Esophagus muscularis mucosa (tissue), 3 donors: ENCODE measurements around the gene PRDM2.

ENCODE experiments used
- EP300 ChIP-seq: sonication (generic); formaldehyde crosslinking; IDR thresholded peaks from one replicate; pipeline ENCODE4 v1.6.1; 2017; ENCODE audit warnings: antibody characterized with exemption
- TF ChIP-seq, protein P1 (sequence below), 3 experiments: fragments of 200-600 bp in 2 of 3; fragments of 450-650 bp in 1 of 3; sonication (generic) in 2 of 3; IDR thresholded peaks; one replicate each; pipeline ENCODE4 v1.5.1; 2017 to 2019; ENCODE audit warnings: antibody characterized with exemption in 3 of 3, mild to moderate bottlenecking in 2 of 3, moderate library complexity in 1 of 3

DNA sequence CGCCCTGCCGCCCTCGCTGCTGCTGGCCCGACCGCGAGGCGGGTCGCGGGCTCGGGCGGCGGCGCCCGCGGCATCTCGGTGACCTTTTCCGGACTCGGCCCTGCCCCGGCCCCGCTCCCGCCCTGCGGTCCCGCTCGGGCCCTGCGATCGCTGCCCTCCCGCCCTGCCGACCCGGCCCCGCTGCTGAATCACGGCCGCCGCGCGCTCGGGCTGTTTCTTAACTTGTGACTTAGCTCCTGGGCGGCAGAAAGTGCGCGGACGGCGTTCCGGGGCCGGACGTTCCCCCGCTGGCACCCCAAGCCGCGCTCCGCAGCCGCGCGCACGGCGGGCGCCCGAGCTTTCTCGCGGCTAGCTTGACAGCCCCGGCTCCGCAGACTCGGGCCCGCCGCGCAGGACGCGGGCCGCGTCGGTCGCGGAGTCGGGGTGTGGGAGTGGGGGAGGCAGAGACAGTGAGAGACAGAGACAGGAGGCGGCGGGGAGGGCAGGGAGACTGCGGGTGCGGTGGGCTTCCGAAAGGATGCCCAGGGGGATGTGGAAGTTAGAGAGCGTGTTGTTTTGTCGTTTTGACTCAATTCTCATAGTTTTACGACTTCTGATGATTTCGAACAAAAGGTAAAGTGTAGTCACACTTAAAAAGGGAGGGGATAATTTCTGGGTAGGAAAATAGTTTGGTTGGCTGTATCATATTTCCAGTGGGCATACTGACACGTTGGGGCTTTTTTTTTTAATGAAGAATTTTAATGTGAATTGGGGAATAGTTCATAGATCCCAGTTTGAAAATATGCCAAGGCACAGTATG, 49.8 kb downstream of the PRDM2 start:
- TF ChIP-seq, protein P1, sequence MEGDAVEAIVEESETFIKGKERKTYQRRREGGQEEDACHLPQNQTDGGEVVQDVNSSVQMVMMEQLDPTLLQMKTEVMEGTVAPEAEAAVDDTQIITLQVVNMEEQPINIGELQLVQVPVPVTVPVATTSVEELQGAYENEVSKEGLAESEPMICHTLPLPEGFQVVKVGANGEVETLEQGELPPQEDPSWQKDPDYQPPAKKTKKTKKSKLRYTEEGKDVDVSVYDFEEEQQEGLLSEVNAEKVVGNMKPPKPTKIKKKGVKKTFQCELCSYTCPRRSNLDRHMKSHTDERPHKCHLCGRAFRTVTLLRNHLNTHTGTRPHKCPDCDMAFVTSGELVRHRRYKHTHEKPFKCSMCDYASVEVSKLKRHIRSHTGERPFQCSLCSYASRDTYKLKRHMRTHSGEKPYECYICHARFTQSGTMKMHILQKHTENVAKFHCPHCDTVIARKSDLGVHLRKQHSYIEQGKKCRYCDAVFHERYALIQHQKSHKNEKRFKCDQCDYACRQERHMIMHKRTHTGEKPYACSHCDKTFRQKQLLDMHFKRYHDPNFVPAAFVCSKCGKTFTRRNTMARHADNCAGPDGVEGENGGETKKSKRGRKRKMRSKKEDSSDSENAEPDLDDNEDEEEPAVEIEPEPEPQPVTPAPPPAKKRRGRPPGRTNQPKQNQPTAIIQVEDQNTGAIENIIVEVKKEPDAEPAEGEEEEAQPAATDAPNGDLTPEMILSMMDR (IDR thresholded peaks at IDR 0.05): no peak
- no peak for TF ChIP-seq EP300
